UCSD-AML1 (cell line): ENCODE measurements around the gene ATRNL1.
"Not testable (repeated sequence)": the region's sequence is repeated elsewhere in the genome, so short reads cannot be mapped to it uniquely, and the experiment has no call there.

ENCODE experiments used
- DNase-seq: peaks from one replicate; lab custom pipeline; 2025; ENCODE audit not compliant: unreplicated experiment; lab: John Stamatoyannopoulos, UW

ATRNL1 gene

DNA sequence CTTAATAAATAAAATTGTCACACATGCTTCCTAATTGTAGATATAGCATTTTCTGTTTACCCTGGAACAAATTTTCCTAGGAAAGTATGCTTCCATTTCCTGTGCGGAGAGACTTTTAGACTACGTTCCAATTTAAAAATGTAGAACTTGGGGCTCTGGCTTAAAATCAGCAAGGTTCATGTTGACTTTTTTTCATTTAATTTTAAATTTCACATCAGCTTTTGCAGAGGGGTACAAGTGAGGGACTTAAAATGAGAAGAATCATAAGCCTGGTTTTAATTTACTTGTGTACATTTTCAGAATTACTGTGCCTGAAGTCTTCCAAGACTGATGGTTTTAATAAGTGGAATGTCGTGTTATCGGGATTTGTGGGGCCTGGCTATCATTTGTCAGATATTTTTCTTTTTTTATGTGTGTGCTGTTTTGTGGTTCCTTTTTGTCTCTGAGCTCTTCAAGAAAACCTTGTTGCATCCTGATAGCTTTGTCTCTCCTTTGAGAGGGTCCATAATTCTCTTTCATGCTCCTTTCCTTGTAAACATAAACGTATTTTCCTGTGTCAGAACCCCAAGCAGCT lies 8.8 kb upstream of the ATRNL1 start:
- no peak for DNase-seq

DNA sequence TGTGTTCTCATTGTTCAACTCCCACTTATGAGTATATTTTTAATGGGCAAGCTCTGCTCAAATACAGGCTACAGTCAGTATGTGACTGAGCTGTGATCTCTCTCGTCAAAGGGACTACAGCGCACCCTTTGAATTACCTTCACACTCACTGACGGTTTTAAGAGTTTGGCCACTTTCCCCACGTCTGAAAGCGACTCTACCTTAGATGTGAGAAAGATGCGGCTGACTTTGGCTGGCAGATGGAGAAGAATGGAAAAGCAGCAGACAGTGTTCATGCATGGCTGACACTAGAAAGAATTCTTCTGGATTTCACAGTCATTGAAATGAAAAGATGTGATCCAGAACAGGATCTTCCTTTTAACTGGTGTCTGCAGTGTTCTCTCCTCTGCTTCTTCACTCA lies 2.0 kb upstream of the ATRNL1 start:
- no peak for DNase-seq

DNA sequence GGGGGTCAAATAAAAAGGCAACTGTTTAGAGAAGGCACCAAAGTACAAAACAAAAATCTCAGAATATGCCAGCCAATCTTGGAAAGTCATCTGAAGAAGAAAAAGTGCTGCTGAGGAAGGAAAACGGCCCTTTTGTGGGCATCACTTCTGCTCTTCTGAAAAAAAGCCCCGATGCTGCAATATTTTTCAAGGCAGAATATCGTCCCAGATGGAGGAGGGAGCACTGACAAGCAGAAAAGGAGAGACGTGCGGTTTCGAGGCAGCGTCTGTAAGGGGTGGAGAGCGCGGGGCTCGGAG lies 959 bp upstream of the ATRNL1 start:
- no peak for DNase-seq

DNA sequence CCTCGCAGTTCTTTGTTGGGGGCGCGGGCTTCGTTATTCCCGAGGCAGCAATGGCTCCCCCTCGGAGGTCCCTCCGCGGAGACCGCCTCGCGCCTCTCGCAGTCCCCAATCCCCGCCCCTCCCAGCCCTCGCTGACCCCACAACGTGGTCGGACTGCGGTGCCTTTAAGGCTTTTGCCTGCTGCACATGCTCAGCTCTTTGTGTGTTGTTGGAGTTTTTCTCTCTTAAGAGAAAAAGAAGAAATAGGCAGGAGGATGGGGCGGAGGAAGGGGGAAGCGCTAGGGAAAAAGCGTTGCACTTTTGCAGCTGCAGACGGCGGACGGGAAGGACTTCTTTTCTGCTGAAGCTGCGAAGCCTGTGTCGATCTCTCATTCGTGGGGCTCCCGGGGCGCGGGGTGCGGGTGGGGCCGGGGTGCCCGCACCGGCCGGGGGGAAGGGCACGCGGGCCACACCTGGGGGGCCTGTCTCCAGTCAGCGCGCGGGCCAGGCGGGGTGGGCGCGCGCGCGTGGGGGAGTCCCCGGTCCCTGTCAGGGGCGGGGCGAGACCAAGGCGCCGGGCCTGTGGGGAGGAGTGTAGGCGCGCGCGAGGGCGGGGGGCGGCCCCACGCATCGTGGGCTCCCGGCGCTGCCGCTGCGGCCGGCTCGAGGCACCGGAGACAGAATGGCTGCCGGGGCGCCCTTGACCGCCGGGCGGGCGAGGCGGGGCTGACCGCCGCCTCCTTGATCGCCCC lies 445 bp upstream of the ATRNL1 start:
- no peak for DNase-seq

DNA sequence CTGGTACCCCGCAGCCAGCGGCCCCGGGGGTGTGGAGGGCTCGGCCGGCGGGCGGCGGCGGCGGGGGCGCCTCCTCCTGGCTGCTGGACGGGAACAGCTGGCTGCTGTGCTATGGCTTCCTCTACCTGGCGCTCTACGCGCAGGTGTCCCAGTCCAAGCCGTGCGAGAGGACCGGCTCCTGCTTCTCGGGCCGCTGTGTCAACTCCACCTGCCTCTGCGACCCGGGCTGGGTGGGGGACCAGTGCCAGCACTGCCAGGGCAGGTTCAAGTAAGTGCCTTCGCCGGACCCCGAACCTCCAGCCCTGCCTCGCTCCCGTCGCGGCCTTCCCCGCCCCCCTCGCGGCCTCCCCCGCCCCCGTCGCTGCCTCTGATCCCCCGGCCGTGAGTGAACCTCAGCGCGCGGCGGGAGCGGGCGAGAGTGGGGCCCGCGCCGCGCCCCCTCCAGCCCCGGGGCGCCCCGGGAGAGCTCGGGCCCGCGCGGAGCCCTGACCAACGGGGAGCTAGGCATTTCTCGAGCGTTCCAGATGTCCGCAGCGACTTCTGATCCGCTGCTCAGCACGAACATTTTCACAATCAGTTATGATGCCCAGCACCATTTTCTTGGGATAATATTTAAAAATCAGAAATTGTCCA lies 727 bp downstream of the ATRNL1 start:
- DNase-seq, result no peak

DNA sequence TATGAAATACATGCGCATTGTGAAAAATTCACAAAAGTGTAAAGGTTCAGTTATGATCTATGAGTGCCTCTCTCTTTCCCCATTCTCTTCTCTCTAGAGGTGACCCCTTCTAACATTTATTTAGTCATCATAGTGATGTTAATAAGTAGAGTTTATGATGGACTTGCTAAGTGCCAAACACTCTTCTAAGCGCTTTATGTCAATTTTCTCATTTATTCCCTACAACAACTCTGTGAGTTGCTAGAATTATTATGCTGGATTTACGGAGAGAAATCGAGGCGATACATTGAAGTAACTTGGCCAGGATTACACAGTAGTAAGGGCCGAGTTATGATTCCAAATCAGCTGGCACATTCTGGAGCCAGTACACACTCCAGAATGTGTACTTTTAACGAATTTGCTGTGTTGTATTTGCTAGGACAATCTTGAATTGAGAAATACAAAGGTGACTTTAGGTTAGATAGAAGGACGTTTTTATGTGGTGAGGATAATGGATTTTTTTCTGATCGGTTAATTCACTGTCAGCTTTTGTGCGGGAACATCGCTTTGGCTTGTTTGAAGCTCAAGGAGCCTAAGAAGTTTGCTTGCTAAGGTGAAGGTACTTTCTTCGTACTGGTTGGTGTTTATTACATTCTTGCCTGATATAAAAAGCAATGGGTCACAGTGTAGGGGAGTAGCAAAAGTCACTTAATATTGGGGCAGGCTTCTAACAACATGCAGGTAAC lies 1.4 kb downstream of the ATRNL1 start:
- DNase-seq, result no peak

DNA sequence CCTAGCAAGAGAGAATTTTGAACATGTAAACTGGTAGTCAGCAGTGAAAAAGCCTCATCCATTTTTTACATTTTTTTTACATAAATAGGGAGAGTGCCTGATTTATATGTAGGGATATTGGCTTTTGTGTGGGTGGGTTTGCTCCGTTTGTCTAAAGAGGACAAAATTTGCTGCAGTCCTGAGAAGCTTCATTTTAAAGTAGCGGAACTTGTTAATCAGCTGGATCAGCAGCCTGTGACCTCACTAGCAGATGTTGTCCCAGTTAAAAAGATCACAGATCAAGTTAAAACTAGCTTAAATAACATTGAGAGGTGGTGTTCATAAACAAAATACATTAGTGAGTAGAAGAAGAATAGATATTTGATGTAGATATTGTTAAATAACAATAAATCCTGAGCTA lies 2.6 kb downstream of the ATRNL1 start:
- DNase-seq, result no peak

DNA sequence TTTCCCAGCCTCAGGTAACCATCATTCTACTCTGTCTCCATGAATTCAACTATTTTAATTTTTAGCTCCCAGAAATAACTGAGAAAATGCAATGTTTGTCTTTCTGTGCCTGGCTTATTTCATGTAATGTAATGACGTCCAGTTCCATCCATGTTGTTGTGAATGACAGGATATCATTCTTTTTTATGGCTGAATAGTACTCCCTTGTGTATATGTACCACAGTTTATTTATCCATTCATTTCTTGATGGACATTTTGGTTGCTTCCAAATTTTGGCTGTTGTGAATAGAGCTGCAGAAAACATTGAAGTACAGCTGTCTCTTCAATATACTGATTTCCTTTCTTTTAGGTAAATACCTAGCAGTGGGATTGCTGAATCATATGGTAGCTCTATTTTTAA lies 10.5 kb downstream of the ATRNL1 start:
- no peak for DNase-seq

DNA sequence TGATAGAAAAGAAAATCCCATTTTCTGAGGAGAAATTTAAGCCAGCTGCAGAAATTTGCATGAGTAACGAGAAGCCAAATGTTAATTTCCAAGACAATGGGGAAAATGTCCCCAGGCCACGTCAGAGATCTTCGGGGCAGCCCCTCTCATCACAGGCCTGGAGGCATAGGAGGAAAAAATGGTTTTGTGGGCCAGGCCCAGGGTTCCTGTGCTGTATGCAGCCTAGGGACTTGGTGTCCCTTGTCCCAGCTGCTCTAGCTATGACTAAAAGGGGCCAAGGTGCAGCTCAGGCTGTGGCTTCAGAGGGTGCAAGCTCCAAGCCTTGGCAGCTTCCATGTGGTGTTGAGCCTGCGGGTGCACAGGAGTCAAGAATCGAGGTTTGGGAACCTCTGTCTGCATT lies 12.2 kb downstream of the ATRNL1 start:
- DNase-seq, result not testable (repeated sequence)

DNA sequence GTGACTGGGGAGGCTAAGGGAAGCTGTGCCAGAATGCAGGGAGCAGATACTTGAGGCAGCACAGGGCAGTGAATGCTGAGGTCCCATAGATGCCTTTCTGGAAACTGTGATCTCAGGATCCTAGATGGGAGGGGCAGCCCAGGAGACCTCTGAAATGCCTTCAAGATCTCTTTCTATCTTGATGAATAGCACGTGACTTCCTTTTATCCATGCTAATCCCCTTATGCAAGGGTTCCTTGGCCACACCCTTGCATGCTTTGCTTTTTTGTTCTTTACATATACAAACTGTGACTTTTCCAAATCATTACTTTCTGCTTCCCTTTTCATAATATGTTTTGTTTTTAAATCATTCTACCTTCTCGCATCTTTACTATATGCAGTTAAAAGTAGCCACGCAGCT lies 14.7 kb downstream of the ATRNL1 start:
- no peak for DNase-seq

DNA sequence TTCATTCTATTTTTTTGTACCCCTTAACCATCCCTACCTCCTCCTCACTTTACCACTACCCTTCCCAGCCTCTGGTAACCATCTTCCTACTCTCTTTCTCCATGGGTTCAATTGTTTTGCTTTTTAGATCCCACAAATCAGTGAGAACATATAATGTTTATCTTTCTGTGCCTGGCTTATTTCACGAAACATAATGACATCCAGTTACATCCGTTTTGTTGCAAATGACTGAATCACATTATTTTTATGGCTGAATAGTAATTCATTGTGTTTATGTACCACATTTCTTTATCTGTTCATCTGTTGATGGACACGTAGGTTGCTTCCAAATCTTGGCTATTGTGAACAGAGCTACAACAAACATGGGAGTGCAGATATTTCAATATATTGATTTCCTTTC lies 24.1 kb downstream of the ATRNL1 start:
- DNase-seq, result no peak

DNA sequence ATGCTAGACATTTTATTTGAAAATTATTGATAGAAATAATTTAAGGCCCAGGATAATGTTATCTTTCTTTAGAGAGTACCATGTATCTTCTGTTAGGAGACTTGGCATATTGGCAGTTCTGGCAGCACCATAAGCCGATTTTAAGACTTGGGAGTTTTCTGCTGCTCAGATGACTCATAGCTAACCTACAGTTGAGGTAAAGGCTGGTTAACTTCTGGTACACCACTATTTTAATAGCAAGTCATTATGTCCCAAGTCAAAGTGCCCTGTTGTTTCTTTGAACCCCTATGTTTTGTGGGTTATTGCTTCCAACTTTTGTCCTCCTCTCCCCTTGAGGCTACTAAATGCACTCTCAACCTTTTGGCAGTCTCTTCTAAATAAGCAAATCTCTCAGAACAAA lies 25.2 kb downstream of the ATRNL1 start:
- DNase-seq, result no peak

DNA sequence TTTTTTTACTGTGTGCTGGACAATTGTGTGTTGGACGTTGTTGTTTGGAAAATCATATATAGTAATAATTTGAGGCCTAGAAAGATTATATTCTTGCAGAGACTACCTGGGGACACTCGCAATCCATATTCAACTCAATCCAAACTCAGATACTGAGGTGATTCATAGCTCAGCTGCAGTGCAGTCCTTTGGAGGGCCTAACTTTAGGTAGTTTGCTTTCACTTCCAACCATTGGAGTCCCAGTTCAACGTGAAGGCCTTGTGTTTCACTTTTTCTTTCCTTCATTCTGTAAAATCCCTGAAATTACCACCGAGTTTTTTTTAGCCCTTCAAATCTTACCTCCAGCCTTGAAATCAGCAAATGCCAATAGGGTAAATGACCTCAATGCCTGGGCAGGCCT lies 32.3 kb downstream of the ATRNL1 start:
- no peak for DNase-seq

DNA sequence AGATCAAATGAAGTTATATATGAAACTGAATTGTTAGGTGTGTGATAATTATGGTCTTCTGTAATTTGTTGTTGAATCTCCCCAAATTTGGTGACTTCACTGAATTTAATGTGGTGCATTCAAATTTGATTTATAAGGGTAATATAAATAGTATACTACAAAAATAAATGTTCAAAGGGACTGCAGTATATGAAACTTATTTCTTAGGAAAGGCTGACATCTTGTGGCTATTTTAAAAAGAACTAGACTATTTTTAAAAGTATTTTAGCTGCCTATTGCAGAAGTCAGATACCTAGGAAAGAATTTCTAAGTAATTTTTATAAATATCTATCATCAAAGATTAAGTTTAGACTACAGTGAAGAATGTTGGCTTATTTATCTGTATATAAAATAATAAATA lies 36.6 kb downstream of the ATRNL1 start:
- DNase-seq, result no peak

DNA sequence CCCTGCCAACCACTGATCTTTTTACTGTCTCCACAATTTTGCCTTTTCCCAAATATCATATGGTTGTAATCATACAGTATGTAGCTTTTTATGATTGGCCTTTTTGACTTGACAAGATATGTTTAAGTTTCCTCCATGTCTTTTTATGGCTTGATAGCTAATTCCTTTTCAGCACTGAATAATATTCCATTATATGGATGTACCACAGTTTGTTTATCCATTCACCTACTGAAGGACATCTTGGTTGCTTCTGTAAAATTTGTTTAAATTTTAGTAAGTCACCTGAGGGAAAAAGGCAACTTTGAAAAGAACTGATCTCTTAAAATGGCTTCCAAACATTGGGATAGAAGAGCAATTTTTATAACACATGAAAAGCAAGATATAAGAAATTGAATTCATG lies 43.5 kb downstream of the ATRNL1 start:
- DNase-seq, result no peak

DNA sequence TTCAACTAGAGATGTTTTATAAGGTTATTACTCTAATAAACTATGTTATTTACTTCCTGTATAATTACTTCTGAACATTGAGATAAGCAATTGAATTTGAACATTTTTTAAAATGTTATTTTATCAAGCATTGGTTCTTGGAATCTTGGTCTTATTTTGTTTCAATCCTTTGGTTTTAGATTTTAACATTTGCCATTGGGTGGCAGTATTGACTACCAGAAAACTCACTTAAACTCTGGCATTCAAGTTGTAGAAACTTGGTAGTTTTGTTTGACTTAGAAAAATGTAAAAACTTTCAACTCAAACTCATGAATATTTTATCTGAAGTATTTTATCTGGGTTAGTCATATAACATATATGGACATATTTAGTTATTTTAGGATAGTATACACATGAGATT lies 48.1 kb downstream of the ATRNL1 start:
- DNase-seq, result no peak

DNA sequence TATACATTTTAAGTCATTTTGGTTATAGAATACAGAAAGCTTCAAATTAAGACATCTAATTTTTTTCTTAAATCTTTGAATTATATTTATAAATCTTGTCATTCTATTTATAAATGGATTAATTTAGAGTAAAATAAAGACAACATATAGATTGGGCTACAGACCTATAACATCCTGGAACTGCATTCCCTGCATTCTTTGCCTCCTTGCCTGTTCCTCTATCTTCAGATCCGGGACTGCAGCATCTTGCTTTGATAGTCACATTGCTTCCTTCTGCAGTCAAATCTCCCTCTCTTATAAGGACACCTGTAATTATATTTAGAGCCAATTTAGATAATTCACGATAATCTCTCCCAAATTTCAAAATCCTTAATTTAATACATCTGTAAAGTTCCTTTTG lies 64.2 kb downstream of the ATRNL1 start:
- DNase-seq, result no peak

DNA sequence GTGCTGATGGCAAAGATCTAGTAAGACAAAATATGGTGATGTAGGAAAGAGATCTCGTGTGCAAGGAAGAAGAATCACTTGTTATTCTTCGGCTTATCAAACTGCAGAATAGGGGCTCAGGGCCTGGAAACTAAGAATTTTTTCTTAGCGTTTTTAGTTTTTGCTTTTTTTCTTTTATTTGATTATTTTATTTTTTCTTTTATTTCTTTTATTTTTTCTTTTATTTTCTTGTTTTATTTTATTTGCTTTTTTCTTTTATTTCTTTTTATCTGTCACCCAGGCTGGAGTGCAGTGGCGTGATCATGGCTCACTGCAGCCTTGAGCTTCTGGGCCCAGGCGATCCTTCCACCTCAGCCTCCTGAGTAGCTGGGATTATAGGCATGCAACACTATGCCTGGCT lies 70.0 kb downstream of the ATRNL1 start:
- no peak for DNase-seq

DNA sequence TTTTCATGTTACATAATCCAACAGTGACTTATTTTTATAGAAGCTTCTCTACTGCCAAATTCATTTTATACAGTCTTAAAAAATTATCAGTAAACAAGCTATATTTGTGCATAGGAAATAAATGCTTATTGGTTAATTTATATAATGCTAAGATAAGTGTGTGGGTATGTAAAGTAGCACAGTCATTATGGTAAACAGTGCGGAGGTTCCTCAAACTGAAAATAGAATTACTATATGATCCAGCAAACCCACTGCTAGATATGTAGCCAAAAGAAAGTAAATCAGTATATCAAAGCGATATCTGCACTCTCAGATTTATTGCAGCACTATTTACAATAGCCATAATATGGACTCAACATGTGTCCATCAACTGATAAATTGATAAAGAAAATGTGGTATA lies 71.1 kb downstream of the ATRNL1 start:
- DNase-seq, result no peak

DNA sequence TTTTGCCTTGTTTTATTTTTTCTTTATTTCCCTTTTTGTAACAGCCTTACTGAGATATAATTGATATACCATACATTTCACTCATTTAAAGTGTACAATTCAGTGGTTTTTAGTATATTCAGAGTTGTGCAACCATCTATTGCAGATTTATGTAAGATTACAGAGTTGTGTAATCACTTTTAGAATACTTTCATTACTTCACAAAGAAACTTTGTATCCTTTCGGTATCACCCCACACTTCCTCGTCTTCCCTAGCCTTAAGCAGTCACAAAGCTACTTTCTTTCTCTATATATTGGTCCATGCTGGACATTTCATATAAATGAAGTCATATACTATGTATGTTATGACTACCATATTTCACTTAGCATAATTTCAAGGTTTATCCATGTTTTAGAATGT lies 74.6 kb downstream of the ATRNL1 start:
- DNase-seq, result no peak

DNA sequence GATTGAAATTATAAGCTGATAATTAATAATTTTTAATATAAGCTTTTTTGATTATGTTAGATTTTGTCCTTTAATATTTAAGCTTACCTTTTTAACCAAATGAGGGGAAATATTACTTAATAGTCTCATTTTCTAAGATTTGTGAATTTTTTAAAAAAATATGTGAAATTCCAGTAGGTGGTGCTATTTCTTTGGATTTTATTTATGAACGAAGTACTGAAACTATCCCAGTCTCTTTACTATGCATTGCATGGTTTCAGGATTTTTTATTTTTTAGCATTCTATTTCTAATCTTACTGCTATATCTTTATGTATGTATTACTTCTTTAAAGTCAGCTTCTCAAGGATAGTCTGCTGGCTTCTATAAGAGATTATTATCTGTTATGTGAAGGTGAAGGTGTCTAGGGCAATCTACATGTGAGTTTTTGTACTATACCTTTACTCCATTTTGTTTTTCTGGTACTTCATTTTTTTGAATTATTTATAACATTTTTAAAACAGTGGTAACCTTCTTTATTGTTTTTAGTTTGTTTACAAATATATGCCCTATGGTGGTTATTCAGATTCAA lies 78.3 kb downstream of the ATRNL1 start:
- DNase-seq, result no peak

DNA sequence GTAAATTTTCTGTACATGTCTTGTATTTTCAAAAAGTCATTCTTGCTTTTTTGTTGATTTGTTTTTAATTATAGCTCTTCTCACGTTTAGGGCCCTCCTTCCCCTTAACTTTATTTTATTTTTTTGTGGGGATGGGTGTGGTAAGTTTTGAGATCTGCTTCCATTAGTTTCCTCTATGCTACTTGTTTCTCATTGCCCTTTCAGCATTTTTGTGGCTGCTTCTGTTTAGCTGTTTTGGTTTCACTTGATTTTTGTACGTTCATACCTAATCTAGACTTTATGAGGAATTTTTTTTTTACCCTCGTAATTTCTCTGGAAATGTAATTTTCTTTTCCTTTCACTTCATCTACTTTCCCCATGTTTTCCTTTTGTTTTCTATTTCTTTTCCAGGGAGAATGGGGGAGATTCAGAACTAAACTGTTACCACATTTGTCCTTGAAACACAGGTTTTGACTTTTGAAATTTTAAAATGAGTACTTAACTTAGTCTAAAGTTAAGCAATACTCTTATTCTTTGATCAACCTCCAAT lies 80.8 kb downstream of the ATRNL1 start:
- no peak for DNase-seq
